GM21381 (cell line): ENCODE data around the gene SNAPIN.

Experiments
- ATAC-seq: cut with Tn5 transposase; IDR thresholded peaks from one replicate; pipeline ENCODE4 v1.9.1; 2021; ENCODE audit warnings: mild to moderate bottlenecking, moderate library complexity; ENCODE audit not compliant: unreplicated experiment

Gene SNAPIN

GRCh38 chr1:153699768-153700167, 41.3 kb downstream of the SNAPIN start:
- no peak for ATAC-seq

- ATAC-seq = no peak
These were observed 47.0 kb downstream of the SNAPIN start for GRCh38 chr1:153705484-153705883.

GRCh38 chr1:153711026-153711425, 52.5 kb downstream of the SNAPIN start:
- no peak for ATAC-seq
